Esophagus muscularis mucosa (tissue), 4 donors: ENCODE measurements around the gene ST3GAL3. TPM values are rescaled to one million over a fixed set of nuclear protein-coding genes. Genes with fewer than 3 reads are reported as not detected.

ENCODE experiments used
- DNase-seq: peaks from one replicate; pipeline ENCODE4 v3.0.0-alpha.2; 2017; ENCODE audit errors: extremely low spot score
- H3K27ac ChIP-seq, 4 donors: fragments of 200-600 bp; sonication (generic); replicated peaks in 1 of 4; 1 replicate in 3 of 4; 2 replicates in 1 of 4; pipeline ENCODE4 v1.5.1; 2016 to 2019; ENCODE audit warnings: mild to moderate bottlenecking in 1 of 4
- H3K27me3 ChIP-seq, 4 donors: fragments of 200-600 bp; sonication (generic); one replicate each; pipeline versions ENCODE4 v1.5.1 to v1.6.0; 2016 to 2019
- H3K36me3 ChIP-seq, 4 donors: fragments of 200-600 bp; sonication (generic); one replicate each; pipeline ENCODE4 v1.5.1; 2016 to 2019
- H3K4me1 ChIP-seq, 4 donors: fragments of 200-600 bp; sonication (generic); one replicate each; pipeline ENCODE4 v1.5.1; 2016 to 2019
- H3K4me3 ChIP-seq, 4 donors: fragments of 200-600 bp; sonication (generic); 1 replicate in 2 of 4; 2 replicates in 2 of 4; pipeline ENCODE4 v1.5.1; 2016 to 2019; ENCODE audit warnings: mild to moderate bottlenecking in 4 of 4, moderate library complexity in 1 of 4
- H3K9me3 ChIP-seq, 4 donors: fragments of 200-600 bp; sonication (generic); 1 replicate in 3 of 4; 2 replicates in 1 of 4; pipeline ENCODE4 v1.5.1; 2016 to 2019
- EP300 ChIP-seq: sonication (generic); formaldehyde crosslinking; IDR thresholded peaks from one replicate; pipeline ENCODE4 v1.6.1; 2017; ENCODE audit warnings: antibody characterized with exemption
- POLR2A ChIP-seq: fragments of 450-650 bp; IDR thresholded peaks from one replicate; pipeline ENCODE4 v1.6.1; 2017; ENCODE audit warnings: antibody characterized with exemption, moderate library complexity, mild to moderate bottlenecking, low read depth
- POLR2AphosphoS5 ChIP-seq, 2 donors: sonication (generic); formaldehyde crosslinking; IDR thresholded peaks; one replicate each; pipeline ENCODE4 v1.6.1; 2017; ENCODE audit warnings: antibody characterized with exemption in 2 of 2
- WGBS: methylation state at CpG from one replicate; pipeline ENCODE4 v1.1.5; 2018; 5-methylcytosine and 5-hydroxymethylcytosine counted together
- intact Hi-C: fragments of 100-400 bp; cut with DNase I; formaldehyde crosslinking; loops from one replicate; pipeline ENCODE4 v1.15.1; 2023
- total RNA-seq, 4 donors: library from RNA; depleted of rRNA; stranded (reverse); fragments of >200 nt; gene quantifications; one replicate each; pipeline versions ENCODE4 v1.1.0 to v1.2.1, GENCODE V29; 2016
- TF ChIP-seq, protein P1 (sequence below), 3 experiments: fragments of 200-600 bp in 2 of 3; fragments of 450-650 bp in 1 of 3; sonication (generic) in 2 of 3; IDR thresholded peaks; one replicate each; pipeline ENCODE4 v1.5.1; 2017 to 2019; ENCODE audit warnings: antibody characterized with exemption in 3 of 3, mild to moderate bottlenecking in 2 of 3, moderate library complexity in 1 of 3

ST3GAL3 gene
- total RNA-seq, 4 donors from 2014 or later = 23.3 to 37.1 (median 30.1) TPM

DNA sequence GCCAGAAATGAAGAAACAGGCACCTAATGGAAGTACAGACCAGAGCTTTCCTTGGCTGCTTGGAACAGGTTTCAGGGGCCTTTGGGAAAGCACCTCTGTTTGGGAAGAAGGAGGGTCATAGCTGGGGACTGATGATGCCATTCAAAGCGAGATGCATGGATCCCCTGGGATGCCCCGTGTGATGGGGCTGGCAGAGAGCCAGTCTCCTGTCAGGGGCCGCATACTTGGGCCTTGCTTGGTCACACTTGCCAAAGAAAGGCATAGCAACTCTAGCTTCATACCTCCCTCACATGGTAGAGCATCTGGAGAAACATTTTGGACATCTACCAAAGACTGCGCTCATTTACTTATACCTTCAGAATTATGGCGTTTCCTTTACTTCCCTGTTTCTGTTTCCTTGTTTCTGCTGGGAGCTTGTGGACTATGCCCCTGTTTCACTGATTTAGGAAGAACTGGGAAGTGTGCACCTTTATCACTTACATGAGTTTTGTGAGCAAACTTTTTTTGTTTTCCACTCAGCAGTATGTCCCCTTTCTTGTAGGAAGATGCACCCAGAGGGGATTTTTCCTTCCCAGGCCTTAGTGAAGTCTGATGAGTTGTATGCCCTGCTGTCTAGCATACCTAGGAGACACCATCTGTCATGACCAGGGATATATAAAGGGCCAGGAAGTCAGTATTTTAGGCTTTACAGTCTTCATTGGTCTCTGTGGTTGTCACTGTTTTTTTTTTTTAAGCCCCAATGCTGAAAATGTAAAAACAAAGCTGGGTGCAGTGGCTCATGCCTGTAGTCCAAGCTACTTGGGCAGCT, 19.8 kb upstream of the ST3GAL3 start:
- TF ChIP-seq EP300 = no peak
- TF ChIP-seq POLR2AphosphoS5 (IDR thresholded peaks at IDR 0.05) = peak in 1 of 2 donors; percentile 10
- DNase-seq = no peak
- Histone ChIP-seq H3K36me3 (peaks cover 72 to 100% (median 92%) of the 10 kb centered on the region in 4 donors), H3K4me1 (peaks cover 5 to 40% (median 23%) of the 10 kb centered on the region in 4 donors), H3K9me3 (no peaks in the 10 kb centered on the region), H3K27me3 (no peaks in the 10 kb centered on the region), H3K27ac (peak overlapping the region in 3 of 4 donors; percentile 18 to 37 (median 24)), H3K4me3 (no peak overlapping the region)
- 72% methylated on average over 2 of the region's 5 CpGs for WGBS
- intact Hi-C loops = no loop called here

GRCh38 chr1:43688109-43688387, 19.3 kb upstream of the ST3GAL3 start:
- H3K36me3 ChIP-seq = peaks cover 78 to 100% (median 92%) of the 10 kb centered on the region in 4 donors
- DNase-seq = no peak

DNA sequence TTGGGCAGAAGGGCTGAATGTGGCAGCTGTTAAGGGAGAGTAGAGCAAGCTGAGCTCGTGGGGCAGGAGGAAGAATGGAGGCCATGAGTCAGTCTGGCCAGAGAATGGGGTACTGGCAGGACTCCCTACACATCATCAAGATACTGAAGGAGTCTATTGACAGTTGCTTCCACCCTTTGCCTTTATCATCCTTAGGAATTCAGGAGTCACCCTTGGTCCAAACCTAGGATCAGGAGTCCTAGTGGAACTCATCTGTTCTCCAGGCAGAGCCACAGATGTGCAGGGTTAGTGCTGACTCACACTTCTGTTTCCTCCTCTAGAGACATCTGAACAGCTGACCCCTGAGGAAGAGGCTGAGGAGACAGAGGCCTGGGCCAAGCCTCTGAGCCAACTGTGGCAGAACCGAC, 18.7 kb upstream of the ST3GAL3 start:
- DNase-seq = no peak
- Histone ChIP-seq H3K27me3 (no peaks in the 10 kb centered on the region), H3K4me1 (peaks cover 5 to 51% (median 25%) of the 10 kb centered on the region in 4 donors), H3K9me3 (no peaks in the 10 kb centered on the region), H3K36me3 (peaks cover 79 to 100% (median 92%) of the 10 kb centered on the region in 4 donors), H3K27ac (peak overlapping the region in 3 of 4 donors; percentile 18 to 37 (median 31)), H3K4me3 (no peak overlapping the region)
- WGBS = 52% methylated on average over 2 of the region's 2 CpGs
- TF ChIP-seq, protein P1, sequence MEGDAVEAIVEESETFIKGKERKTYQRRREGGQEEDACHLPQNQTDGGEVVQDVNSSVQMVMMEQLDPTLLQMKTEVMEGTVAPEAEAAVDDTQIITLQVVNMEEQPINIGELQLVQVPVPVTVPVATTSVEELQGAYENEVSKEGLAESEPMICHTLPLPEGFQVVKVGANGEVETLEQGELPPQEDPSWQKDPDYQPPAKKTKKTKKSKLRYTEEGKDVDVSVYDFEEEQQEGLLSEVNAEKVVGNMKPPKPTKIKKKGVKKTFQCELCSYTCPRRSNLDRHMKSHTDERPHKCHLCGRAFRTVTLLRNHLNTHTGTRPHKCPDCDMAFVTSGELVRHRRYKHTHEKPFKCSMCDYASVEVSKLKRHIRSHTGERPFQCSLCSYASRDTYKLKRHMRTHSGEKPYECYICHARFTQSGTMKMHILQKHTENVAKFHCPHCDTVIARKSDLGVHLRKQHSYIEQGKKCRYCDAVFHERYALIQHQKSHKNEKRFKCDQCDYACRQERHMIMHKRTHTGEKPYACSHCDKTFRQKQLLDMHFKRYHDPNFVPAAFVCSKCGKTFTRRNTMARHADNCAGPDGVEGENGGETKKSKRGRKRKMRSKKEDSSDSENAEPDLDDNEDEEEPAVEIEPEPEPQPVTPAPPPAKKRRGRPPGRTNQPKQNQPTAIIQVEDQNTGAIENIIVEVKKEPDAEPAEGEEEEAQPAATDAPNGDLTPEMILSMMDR (IDR thresholded peaks at IDR 0.05) = no peak
- TF ChIP-seq EP300 = no peak
- no peak for TF ChIP-seq POLR2A
- TF ChIP-seq POLR2AphosphoS5 (IDR thresholded peaks at IDR 0.05) = no peak
- intact Hi-C loops = no loop called here

More at GRCh38 chr1:43688109-43688387, 19.3 kb upstream of the ST3GAL3 start:
- intact Hi-C loops = no loop called here
- no peaks in the 10 kb centered on the region for H3K27me3 ChIP-seq
- H3K9me3 ChIP-seq = no peaks in the 10 kb centered on the region
- no peak overlapping the region for H3K4me3 ChIP-seq
- 62% methylated on average over 2 of the region's 2 CpGs for WGBS
- TF ChIP-seq POLR2A (no peak), EP300 (no peak), POLR2AphosphoS5 (IDR thresholded peaks at IDR 0.05) (no peak)
- TF ChIP-seq, protein P1 (IDR thresholded peaks at IDR 0.05) = no peak
- H3K4me1 ChIP-seq = peaks cover 5 to 45% (median 24%) of the 10 kb centered on the region in 4 donors
- H3K27ac ChIP-seq = peak overlapping the region in 3 of 4 donors; percentile 18 to 37 (median 31)

GRCh38 chr1:43689289-43689688, 18.0 kb upstream of the ST3GAL3 start:
- Histone ChIP-seq H3K27me3 (no peaks in the 10 kb centered on the region), H3K4me3 (no peak overlapping the region), H3K27ac (peak overlapping the region in 1 of 4 donors; percentile 25), H3K9me3 (no peaks in the 10 kb centered on the region), H3K4me1 (peaks cover 5 to 52% (median 25%) of the 10 kb centered on the region in 4 donors), H3K36me3 (peaks cover 81 to 100% (median 92%) of the 10 kb centered on the region in 4 donors)
- 82% methylated on average over 2 of the region's 2 CpGs for WGBS
- intact Hi-C loops = no loop called here
- TF ChIP-seq EP300 (no peak), POLR2A (no peak), POLR2AphosphoS5 (IDR thresholded peaks at IDR 0.05) (no peak)
- TF ChIP-seq, protein P1 (IDR thresholded peaks at IDR 0.05) = no peak
- no peak for DNase-seq
